Astrocyte (in vitro differentiated cells and primary cell): ENCODE data around the gene OTUD3.

Source experiments
- EZH2 ChIP-seq: IDR thresholded peaks from 2 replicates; pipeline ENCODE4 v1.6.1; 2012; ENCODE audit warnings: mild to moderate bottlenecking, low read length, inconsistent platforms; ENCODE audit not compliant: insufficient read depth
- TF ChIP-seq, protein P1 (sequence below): IDR thresholded peaks from 2 replicates; pipeline ENCODE4 v1.5.1; 2011; ENCODE audit warnings: low read depth, mild to moderate bottlenecking, inconsistent platforms, low read length, moderate library complexity; ENCODE audit not compliant: insufficient read depth

GRCh38 chr1:19877821-19878636 lies 4.2 kb upstream of the OTUD3 start:
- TF ChIP-seq, protein P1, sequence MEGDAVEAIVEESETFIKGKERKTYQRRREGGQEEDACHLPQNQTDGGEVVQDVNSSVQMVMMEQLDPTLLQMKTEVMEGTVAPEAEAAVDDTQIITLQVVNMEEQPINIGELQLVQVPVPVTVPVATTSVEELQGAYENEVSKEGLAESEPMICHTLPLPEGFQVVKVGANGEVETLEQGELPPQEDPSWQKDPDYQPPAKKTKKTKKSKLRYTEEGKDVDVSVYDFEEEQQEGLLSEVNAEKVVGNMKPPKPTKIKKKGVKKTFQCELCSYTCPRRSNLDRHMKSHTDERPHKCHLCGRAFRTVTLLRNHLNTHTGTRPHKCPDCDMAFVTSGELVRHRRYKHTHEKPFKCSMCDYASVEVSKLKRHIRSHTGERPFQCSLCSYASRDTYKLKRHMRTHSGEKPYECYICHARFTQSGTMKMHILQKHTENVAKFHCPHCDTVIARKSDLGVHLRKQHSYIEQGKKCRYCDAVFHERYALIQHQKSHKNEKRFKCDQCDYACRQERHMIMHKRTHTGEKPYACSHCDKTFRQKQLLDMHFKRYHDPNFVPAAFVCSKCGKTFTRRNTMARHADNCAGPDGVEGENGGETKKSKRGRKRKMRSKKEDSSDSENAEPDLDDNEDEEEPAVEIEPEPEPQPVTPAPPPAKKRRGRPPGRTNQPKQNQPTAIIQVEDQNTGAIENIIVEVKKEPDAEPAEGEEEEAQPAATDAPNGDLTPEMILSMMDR = no peak
- TF ChIP-seq EZH2 = no peak
